ENCODE results near the gene SYNDIG1. TPM values are rescaled to one million over a fixed set of nuclear protein-coding genes. Genes with fewer than 3 reads are reported as not detected.

The SYNDIG1 gene
- total RNA-seq, 4 donors from 2014 or later = 0.45 TPM; not detected in 3

- no peak for TF ChIP-seq CTCF (IDR thresholded peaks at IDR 0.05)
- TF ChIP-seq POLR2A (IDR thresholded peaks at IDR 0.05) = no peak
- intact Hi-C loops (cut with DNase I; ENCODE audit: low total_unique reads) = no loop called here
- no peak overlapping the region for H3K4me3 ChIP-seq (ENCODE audit: low read depth, poor library complexity, severe bottlenecking)
- WGBS, 2 donors = 71 to 87% methylated on average over 14 of the region's 14 CpGs
- DNase-seq (ENCODE audit: low spot score in 2 of 2) = peak in 1 of 2 donors; percentile 70
These were observed 21.8 kb downstream of the SYNDIG1 start for GRCh38 chr20:24491041-24491756.

GRCh38 chr20:24492031-24492607 lies 22.7 kb downstream of the SYNDIG1 start:
- DNase-seq (ENCODE audit: low spot score in 2 of 2) = peak in 1 of 2 donors; percentile 78
- no peak overlapping the region for H3K4me3 ChIP-seq (ENCODE audit: low read depth, poor library complexity, severe bottlenecking)
- intact Hi-C loops (cut with DNase I; ENCODE audit: low total_unique reads) = no loop called here
- 74 to 78% methylated on average over 16 of the region's 16 CpGs for WGBS, 2 donors
- no peak for TF ChIP-seq POLR2A (IDR thresholded peaks at IDR 0.05)
- no peak for TF ChIP-seq CTCF (IDR thresholded peaks at IDR 0.05)

DNA sequence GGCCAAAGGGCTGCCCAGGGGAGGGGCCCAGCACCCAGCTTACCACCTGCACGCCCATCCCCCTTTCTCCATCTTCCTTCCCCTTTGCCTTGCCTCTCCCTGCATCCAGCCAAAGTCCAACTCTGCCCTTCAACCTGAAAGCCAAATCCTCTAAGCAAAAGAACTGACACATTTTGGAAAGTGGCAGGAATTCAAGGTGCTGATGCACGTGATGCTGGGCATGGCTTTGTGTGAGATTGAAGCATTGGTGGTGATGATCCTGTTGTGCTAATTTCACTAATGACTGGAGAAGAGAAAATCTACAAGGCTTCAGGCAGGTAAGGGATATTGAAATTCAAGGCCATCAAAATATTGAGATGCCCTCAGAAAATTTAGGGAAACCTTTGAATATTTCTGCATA lies 23.3 kb downstream of the SYNDIG1 start:
- 69 to 81% methylated on average over 2 of the region's 2 CpGs for whole genome bisulfite sequencing, 2 donors
- intact Hi-C loops (cut with DNase I; ENCODE audit: low total_unique reads) = no loop called here
- no peak for DNase-seq (ENCODE audit: low spot score in 2 of 2)

DNA sequence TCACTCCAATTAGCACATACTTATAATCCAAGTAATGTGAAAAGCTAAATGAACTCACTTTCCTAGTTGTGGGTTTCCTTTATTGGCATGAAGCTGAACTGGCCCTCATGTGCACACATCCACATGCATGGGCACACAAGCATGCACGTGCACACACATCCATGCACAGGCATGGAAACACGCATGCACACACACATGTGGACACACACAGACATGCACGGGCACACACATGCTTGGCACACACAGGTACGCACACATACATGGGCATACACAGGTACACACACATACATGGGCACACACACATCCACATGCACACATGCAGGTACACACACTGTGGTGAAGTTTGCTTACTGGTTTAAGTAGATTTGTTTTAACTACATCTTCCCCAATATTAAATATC lies 23.8 kb downstream of the SYNDIG1 start:
- no peak overlapping the region for H3K4me3 ChIP-seq (ENCODE audit: low read depth, poor library complexity, severe bottlenecking)
- intact Hi-C loops (cut with DNase I; ENCODE audit: low total_unique reads) = no loop called here
- WGBS, 2 donors = 82 to 94% methylated on average over 4 of the region's 4 CpGs
- no peak for TF ChIP-seq POLR2A (IDR thresholded peaks at IDR 0.05)
- DNase-seq (ENCODE audit: low spot score in 2 of 2) = no peak

More for the DNA sequence above, 23.3 kb downstream of the SYNDIG1 start:
- no peak overlapping the region for H3K4me3 ChIP-seq (ENCODE audit: low read depth, poor library complexity, severe bottlenecking)
- TF ChIP-seq CTCF (IDR thresholded peaks at IDR 0.05) (no peak), POLR2A (IDR thresholded peaks at IDR 0.05) (no peak)

DNA sequence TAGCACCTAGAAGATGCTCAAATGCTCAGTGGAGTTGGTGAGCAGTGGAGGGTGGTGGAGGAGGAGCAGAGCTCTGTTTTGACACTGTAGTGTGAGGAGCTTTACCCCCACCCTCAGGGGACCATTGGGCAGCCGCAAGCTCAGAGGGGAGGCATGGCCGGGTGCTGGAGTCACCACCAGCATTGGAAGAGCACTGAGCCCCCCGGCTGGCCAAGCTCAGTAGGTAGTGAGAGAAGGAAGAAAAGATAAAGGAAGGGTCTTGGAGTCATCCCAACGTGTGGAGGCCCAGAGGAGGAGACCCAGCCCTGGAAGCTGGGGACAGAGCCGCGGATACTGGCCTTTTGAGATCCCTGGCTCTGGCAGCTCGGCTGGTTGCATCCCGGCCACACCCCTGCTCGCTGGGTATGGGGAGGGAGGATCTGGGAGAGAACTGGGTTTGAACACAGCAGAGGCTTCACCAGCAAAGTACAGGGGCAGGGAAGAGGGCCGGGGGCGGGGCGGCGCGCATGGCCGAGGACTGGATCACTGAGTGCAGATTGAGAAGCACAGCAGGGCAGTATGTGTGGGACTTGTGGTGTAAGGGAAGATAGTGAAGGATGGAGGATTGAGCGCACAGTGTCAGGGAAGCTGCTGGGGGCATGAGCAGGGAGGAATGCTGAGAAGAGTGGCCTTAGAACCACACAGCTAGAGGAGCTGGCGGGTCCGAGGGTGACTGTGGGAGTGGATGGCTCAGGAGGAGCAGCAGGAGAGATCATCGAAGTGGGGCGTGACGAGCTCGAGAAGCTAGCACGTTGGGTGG lies 24.4 kb downstream of the SYNDIG1 start:
- 85% methylated on average over 23 of the region's 23 CpGs for WGBS, 2 donors
- no peak overlapping the region for H3K4me3 ChIP-seq (ENCODE audit: low read depth, poor library complexity, severe bottlenecking)
- no peak for TF ChIP-seq CTCF (IDR thresholded peaks at IDR 0.05)
- TF ChIP-seq POLR2A (IDR thresholded peaks at IDR 0.05) = no peak
- DNase-seq (ENCODE audit: low spot score in 2 of 2) = peak in 1 of 2 donors; percentile 40
- intact Hi-C loops (cut with DNase I; ENCODE audit: low total_unique reads) = no loop called here

- TF ChIP-seq CTCF (IDR thresholded peaks at IDR 0.05) (no peak), POLR2A (IDR thresholded peaks at IDR 0.05) (no peak)
- 82 to 89% methylated on average over 7 of the region's 7 CpGs for WGBS, 2 donors
- intact Hi-C loops (cut with DNase I; ENCODE audit: low total_unique reads) = no loop called here
- DNase-seq (ENCODE audit: low spot score in 2 of 2) = no peak
- H3K4me3 ChIP-seq (ENCODE audit: low read depth, poor library complexity, severe bottlenecking) = no peak overlapping the region
These were observed 25.1 kb downstream of the SYNDIG1 start for GRCh38 chr20:24494460-24494920.

Data from lower leg skin (tissue), 4 donors.